GM19438 (cell line): ENCODE data around the gene USP24.
A peak's percentile ranks its signal among the peaks of the same experiment; 100 is the strongest.
"Not testable (repeated sequence)": the region's sequence is repeated elsewhere in the genome, so short reads cannot be mapped to it uniquely, and the experiment has no call there.

Source experiments
- ATAC-seq: cut with Tn5 transposase; IDR thresholded peaks from one replicate; pipeline ENCODE4 v1.9.1; 2021; ENCODE audit warnings: low read depth; ENCODE audit not compliant: unreplicated experiment

USP24 gene

GRCh38 chr1:55200667-55201066 is 14.5 kb downstream of the USP24 start:
- ATAC-seq: no peak

- ATAC-seq: not testable (repeated sequence)
These were observed 15.4 kb downstream of the USP24 start for GRCh38 chr1:55199735-55200134.

DNA sequence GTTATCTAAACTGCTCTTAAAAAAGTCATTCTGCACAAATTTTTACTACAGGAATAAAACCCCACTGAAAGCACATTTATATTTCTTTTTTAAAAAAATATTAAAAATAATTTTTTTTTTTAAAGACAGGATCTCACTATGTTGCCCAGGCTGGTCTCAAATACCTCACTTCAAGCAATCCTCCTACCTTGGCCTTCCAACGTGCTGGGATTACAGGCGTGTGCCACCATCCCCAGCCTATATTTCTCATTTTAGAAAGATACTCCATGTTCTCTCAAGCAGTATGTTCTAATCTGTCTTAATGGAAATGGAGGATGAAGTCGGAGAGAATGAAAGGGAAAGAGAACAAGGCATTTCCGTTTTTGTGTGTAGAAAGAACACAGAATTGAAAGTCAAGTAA is 17.1 kb downstream of the USP24 start:
- no peak for ATAC-seq

- ATAC-seq: no peak
These were observed 18.1 kb downstream of the USP24 start for GRCh38 chr1:55197099-55197498.

GRCh38 chr1:55196433-55197035 is 18.6 kb downstream of the USP24 start:
- ATAC-seq: no peak

- peak; percentile 82 for ATAC-seq
These were observed 19.5 kb downstream of the USP24 start for GRCh38 chr1:55195521-55196233.

- no peak for ATAC-seq
These were observed 20.3 kb downstream of the USP24 start for GRCh38 chr1:55194851-55195250.

DNA sequence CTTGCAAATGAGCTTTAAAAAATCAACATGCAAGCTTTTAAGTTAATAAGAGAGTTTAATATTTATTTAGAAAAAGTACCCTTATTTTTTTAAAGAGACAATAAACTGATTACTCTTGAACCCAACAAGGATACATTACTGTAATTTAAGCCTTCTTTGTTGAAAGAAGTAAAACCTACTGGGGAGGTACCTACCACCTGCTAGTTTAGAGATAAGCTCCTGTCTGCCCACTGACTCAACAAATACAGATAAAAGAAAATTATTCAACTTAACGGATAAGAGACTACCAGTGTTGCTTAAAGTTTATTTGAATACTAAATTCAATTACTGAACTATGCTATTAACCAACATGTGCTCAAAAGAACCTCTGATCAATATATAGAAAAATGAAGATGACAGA is 23.1 kb downstream of the USP24 start:
- ATAC-seq: no peak

DNA sequence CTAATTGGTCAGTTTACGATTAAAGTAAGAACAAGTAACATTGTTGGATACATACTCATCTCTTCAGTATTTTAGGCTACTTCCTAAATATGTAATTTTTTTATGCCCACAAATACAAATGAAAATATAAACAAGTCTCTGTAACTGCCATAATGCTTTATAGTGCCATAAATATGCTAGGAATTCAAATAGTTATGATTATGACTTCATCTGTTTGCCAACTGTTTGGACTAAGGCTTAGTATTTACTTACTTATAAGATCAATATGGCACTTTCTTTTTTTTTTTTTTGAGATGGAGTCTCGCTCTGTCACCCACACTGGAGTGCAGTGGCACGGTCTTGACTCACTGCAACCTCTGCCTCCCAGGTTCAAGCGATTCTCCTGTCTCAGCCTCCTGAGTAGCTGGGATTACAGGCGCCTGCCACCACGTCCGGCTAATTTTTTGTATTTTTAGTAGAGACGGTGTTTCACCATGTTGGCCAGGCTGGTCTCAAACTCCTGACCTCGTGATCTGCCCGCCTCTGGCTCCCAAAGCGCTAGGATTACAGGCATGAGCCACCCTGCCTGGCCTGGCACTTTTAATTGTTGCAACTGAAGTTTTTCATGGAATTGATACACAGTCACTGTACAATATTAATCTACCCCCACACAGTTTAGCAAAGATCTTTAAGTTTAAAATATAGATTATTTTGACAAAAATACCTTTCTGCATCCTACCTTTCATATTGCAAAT is 23.8 kb downstream of the USP24 start:
- ATAC-seq: not testable (repeated sequence)

GRCh38 chr1:55190109-55190508 is 25.1 kb downstream of the USP24 start:
- ATAC-seq: no peak

DNA sequence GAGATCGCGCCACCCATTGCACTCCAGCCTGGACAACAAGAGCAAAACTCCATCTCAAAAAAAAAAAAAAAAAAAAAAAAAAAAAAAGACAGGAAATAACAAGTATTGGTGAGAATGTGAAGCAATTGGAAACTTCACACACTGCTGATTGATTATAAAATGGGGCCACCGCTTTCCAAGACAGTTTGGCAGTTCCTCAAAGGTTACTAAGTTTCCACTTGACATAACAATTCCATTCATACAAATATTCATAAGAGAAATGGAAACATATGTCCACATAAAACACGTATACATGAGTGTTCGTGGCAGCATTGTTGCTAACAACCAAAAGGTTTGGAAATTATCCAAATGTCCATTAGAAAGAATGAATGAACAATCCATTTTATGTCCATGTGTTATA is 26.3 kb downstream of the USP24 start:
- ATAC-seq: no peak

DNA sequence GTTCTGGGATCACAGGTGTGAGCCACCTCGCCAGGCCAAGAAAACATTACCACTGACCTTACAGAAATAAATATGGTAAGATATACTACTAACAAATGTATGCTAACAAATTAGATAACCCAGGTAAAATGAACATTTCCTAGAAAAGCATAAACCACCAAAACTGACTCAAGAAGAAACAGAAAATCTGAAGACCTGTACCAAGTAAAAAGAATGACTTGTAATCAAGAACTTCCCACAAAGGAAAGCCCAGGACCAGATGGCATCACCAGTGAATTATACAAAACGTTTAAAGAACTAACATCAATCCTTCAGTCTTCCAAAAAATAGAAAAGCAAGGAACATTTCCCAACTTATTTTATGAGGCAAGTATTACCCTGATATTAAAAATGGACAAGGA is 29.3 kb downstream of the USP24 start:
- ATAC-seq: no peak

DNA sequence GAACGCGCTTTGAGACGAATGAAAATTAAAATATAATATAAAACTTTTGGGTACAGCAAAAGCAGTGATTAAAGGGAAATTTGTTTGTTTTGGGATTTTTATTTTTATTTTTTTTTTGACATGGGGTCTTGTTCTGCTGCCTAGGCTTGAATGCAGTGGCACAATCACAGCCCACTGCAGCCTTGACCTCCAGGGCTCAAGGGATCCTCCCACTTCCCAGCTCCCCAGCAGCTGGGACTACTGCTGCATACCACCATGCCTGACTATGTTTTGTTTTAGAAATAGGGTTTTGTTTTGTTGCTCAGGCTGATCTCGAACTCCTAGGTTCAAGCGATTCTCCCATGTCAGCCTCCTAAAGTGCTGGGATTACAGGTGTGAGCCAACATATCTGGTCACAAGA is 30.3 kb downstream of the USP24 start:
- no peak for ATAC-seq

DNA sequence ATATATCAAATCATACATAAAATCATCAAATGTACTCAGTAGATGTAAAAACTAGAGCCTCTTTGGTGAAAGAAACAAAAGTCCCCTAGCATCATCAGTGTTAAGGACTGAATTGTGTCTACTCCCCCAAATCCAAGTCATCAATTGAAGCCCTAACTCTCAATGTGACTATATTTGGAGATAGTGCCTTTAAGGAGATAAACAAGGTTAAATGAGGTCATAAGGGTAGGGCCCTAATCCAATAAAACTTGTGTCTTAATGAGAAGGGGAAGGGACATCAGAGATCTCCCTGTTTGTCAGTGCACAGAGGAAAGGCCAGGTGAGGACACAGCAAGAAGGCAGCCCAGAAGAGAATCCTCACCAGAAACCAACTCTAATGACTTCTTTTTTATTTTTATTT is 33.5 kb downstream of the USP24 start:
- ATAC-seq: no peak

GRCh38 chr1:55180075-55180670 is 35.0 kb downstream of the USP24 start:
- ATAC-seq: no peak

GRCh38 chr1:55179177-55179835 is 35.9 kb downstream of the USP24 start:
- no peak for ATAC-seq

DNA sequence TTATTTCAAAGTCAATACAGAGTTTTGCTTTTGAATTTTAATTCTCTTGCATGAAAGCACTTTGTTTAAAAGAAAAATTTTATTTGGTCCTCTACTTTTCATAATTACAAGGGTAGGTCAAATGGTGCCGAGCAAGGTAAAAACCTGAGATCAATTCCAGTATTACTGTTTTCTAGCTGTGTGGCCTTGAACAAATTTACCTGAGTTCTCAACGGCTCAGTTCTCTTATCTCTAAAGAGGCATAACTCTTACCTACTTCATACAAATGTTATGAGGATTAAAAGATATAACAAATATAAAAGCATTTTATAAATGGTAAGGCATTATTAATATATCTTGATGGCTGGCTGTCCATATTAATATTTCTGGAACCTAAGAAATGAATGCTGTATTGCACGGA is 42.5 kb downstream of the USP24 start:
- ATAC-seq: no peak

DNA sequence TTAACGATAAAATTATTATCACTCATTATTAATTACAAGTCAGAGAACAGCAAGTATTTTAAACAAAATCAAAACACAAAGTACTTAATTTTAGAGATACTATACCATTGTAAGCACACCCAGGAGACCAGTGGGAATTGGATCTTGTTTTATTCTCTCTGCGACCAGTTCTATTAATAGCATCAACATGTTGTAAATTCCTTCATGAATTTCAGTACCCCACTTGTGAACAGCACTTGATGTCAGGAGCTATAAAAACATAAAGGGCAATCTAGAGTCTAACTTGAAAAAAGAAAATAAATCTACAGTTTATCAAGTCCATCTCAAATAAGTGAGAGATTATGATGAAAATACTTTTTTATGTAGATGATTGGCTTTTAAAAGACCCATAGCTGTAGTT is 42.9 kb downstream of the USP24 start:
- ATAC-seq: no peak

DNA sequence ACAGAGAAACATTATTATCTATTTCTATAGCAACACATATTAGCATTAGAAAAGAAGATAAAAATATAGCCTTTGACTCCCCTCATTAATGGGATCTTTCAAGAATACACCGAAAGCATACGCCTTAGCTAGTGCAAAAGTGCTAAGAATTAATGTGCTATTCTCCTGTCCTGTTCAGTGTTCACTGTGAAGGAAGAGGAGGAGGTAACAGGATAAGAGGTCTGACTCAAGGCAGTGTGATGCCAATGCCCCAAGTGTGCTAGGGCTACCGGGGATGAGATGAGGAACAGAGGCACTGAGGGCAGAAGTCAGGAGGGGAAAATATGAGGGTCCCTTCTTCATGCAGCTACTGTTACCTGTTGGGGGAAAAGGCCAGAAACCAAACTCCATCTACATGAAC is 43.5 kb downstream of the USP24 start:
- ATAC-seq: no peak

DNA sequence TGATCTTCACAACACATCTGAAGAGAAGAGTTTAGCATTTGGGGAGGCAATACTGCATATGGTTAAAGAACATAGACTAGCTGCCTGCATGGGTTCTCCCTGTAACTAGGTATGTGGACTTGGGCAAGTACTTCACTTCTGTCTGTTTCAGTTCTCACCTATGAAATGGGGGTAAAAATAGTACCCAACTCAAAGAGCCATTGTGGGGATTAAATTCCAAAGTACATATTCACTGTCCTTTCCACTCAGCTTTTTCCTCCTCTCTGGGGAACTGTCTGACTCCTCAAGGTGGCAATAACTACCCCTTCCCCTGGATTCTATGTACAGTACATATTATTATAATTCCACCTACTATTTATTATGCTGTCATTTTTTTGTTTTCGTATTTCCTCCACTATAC is 44.7 kb downstream of the USP24 start:
- no peak for ATAC-seq

DNA sequence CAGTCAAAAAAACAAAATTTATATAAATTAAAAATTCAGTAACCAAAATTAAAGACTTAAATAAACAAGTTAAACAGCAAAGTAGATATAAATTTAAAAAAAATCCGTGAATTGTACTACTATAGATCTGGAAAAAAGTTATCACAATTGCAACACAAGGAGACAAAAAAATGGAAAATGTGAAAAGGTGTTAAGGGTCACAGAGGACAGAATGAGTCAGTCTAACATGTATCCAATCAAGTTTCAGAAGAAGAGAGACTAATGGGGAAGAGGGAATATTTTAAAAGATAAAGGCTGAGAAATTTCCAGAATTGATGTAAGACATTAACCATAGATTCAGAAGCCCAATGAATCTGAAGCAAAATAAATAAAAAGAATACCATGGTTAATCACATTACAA is 46.0 kb downstream of the USP24 start:
- ATAC-seq: no peak
